Raji (cell line): Measurements from ENCODE around the gene DVL1.

ENCODE experiments used
- POLR2A ChIP-seq: IDR thresholded peaks from 2 replicates; pipeline ENCODE4 v1.6.1; 2011; ENCODE audit warnings: low read depth, low read length, control low read depth; ENCODE audit not compliant: insufficient read depth

Gene DVL1

GRCh38 chr1:1287288-1288110 is 61.7 kb downstream of the DVL1 start:
- TF ChIP-seq POLR2A, result no peak

GRCh38 chr1:1286313-1287261 is 62.6 kb downstream of the DVL1 start:
- TF ChIP-seq POLR2A, result no peak

- TF ChIP-seq POLR2A, result no peak
Measured at GRCh38 chr1:1285611-1286311, 63.5 kb downstream of the DVL1 start.
